Stimulated activated CD4-positive, alpha-beta T cell treated with anti-CD3 and anti-CD28 coated beads, Interleukin-2, amount 100 ng/mL, for 4 hours (primary cell): ENCODE data around the gene SDK1.
"Not testable (repeated sequence)": the region's sequence is repeated elsewhere in the genome, so short reads cannot be mapped to it uniquely, and the experiment has no call there.

Source experiments
- DNase-seq: peaks from one replicate; pipeline ENCODE4 v3.0.0-alpha.2; 2020; ENCODE audit warnings: low read depth

SDK1 gene

GRCh38 chr7:3655635-3656034, 354.6 kb downstream of the SDK1 start:
- DNase-seq, result no peak

DNA sequence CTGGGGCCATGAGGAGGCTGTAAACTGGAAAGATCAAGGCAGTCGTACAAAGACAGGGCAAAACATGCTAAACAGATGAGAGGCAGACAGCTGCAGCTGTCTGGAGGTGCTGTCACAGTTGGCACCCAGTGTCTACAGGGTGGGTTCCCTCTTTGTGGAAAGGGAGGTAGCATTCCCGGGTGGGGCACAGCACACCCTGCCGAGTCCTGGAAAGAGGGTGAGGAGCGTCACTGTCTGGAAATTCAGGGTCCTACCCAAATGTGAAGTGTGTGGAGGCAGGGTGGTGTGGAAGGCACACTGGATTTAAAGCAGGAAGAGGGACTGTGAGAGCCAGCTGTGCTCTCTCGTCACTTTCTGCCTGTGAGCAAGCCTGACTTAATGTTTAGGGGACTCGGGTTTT, 356.2 kb downstream of the SDK1 start:
- no peak for DNase-seq

- DNase-seq, result no peak
Observed at GRCh38 chr7:3668743-3669142, 367.7 kb downstream of the SDK1 start.

DNA sequence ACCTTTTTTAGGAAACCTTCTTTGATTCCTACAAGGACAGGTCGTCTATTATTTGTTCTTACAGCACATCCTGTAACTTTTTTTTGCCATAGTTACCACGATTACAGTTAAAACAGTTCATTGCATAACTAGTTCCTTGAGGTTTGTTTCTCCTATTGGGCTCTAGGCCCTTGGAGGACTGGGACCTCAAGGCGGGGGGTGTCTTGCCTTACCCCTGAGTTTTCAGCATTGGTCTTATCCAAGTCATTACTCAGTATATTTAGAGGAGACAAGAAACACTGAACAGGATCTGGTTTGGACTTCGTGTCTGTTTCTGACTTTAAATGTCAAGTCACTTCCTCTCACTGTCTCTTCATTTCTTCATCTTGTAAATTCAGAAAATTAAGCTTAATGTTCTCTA, 369.8 kb downstream of the SDK1 start:
- DNase-seq, result no peak

- peak; percentile 26 for DNase-seq
Observed at GRCh38 chr7:3673524-3673923, 372.5 kb downstream of the SDK1 start.

DNA sequence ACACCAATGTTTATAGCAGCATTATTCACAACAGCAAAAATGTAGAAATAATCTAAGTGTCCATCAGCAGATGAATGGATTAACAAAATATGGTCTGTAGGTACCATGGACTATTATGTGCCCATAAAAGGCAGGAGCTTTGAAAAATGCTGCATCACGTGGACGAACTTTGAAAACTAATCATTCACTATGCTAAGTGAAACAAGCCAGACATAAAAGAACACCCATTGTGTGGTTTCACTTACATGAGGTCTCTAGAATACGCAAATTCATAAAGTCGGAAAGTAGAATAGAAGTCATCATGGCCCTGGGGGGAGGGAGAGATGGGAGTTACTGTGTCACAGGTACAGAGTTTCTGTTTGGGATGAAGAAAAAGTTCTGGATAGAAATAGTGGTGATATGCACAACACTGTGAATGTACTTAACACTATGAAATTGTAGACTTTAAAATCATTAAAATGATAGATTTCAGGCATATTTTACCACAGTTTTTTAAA, 377.3 kb downstream of the SDK1 start:
- no peak for DNase-seq

DNA sequence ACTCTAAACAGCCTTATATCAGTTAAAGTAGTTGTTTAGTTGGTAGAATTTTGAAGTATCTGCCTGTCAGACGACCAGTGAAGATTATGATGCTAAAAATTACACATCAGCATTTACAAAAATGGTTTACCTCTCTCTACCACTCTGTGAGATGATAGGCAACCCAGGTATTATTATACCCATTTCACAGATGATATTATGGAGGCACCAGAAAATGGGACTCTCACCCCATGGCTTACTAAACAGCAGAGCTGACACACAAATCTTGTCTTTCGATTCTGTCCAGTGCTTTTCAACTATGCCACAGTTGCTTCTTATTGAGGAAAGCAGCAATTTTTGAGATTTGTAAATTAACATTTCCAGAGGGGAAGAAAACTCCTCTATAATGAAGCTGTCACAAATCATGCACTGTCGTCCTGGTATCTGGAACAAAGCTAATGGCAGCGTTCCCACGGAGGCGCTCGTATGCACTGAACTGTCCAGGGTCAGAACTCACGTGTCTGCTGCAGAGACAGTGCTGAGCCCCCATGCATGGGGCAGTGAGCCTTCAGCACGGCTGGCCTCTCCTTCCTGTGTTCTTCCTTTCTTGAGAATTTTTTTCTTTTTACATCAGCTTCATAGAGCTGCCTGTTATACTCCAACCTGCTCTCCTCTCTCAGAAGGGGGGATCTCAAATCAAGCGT, 381.1 kb downstream of the SDK1 start:
- no peak for DNase-seq

- DNase-seq, result no peak
Observed at GRCh38 chr7:3683546-3684539, 382.8 kb downstream of the SDK1 start.

GRCh38 chr7:3688071-3688470, 387.0 kb downstream of the SDK1 start:
- DNase-seq, result no peak

GRCh38 chr7:3688842-3689241, 387.8 kb downstream of the SDK1 start:
- no peak for DNase-seq

DNA sequence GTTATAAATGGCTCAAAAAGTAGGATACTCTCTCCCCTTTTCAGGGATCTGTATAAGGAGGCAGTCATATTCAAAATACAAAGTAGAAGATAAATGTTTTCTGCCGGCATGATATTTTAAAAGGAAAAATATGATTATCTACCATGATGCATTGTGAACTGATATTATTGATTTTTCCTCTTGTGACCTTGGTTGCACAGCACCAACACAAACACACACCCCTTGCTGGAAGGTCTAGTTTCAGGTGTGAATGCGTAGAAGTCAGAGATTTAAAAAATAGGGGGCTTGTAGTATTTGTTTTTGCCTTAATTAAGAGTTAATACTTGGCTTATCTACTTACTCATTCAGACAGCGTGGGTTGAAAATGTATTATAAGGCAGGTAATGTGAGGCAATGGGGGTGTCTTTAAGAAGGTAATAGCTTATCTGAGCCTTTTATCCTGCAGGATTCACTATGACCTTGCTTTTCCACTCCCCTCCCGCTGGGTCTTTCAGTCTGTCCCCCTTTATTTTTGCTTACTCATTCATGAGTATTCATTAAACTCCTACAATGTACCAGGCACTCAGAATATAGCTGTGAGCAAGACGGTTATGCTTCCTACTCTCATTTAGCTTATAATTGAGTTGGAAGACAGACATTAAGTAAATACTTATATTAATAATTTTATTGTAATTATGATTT, 390.6 kb downstream of the SDK1 start:
- DNase-seq, result no peak

DNA sequence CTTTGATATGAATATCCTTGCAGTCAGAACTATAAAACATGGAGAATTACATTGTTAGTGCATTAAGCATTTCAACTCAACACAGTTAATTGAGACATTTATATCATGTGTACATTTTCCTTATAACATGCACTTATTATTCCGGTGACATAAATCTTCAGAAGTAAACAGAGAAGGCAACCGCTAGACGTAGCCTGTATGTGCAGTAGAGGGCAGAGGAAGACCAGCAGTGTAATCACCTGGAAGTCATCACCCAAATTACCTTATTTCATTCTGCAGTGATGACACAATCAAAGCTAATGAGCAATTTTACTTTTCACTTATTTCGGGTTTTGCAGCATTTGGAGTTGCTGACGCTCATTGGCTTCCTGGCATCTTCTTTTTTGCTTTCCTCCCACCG, 394.6 kb downstream of the SDK1 start:
- no peak for DNase-seq

DNA sequence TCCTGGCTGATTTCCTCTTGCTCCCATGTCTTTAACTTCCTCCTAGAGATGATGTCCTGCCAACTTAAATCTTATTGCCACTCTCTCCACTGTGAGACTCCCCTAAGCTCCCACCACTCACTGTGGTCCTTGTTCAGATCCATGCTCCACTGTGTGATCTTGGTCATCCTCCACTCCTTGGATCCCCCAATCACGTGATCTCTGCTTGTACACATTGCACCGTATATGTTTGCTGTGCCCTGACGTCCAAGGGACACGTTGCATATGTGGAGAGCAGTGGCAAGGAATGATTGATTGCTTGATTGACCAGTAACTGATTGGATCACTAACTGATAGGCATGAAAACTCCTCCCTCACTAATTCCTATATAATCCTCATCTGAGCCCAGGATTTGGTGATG, 395.1 kb downstream of the SDK1 start:
- DNase-seq, result no peak

DNA sequence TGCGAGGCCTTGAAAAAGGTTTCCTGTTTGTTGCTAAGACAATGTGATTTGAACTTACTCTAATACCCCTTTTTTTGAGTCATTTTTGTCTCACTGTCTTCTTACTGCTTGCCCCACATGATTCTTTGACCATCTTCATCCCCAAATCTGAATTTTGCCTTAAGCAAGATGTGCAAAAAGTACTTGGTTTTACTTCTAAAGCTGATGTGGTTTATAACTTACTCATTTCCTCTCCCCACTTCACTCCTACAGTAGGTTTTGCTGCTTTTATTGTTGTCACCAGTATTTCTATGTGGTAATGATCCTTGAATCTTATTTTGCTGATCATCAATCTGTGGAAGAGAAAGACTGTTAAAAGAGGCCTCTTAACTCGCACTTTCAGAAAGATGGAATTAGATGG, 396.4 kb downstream of the SDK1 start:
- DNase-seq, result no peak

GRCh38 chr7:3705258-3705657, 404.2 kb downstream of the SDK1 start:
- no peak for DNase-seq

DNA sequence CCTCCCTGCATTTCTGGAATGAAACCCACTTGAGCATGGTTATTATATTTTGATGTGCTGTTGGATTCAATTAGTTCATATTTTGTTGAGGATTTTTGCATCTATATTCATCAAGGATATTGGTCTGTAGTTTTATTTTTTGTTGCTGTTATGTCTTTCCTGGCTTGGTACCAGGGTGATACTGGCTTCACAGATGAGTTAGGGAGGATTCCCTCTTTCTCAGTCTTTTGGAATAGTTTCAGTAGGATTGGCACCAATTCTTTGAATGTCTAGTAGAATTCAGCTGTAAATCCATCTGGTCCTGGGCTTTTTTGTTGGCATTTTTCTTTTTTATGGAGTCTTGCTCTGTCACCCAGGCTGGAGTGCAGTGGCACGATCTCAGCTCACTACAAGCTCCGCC, 405.0 kb downstream of the SDK1 start:
- not testable (repeated sequence) for DNase-seq

GRCh38 chr7:3710122-3710521, 409.1 kb downstream of the SDK1 start:
- DNase-seq, result no peak

- no peak for DNase-seq
Observed at GRCh38 chr7:3710531-3710930, 409.5 kb downstream of the SDK1 start.

GRCh38 chr7:3712841-3713240, 411.8 kb downstream of the SDK1 start:
- DNase-seq, result no peak

DNA sequence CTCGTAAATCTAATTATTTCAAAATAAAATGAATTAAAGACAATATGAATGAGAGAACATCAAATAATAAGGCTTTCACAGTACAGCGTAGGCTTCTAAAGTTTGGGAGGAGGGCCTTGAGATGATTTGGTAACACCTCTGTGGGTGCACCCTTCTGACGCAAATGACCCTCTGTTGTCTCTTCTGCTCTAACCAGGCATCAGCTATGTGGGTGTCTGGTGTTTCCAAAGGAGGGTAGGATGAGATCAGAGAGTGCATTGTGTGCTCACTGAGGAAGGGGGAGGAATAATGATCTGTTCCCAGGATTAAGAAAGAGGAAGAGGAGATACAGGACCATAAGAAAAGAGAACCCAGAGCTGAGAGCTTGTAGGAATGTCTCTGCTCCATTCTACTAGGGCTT, 420.4 kb downstream of the SDK1 start:
- DNase-seq, result no peak

GRCh38 chr7:3722396-3722922, 421.4 kb downstream of the SDK1 start:
- no peak for DNase-seq
